Suppressor macrophage treated with lipopolysaccharide for 1 hour (primary cell): Measurements from ENCODE around the gene RPS16.
A peak's percentile ranks its signal among the peaks of the same experiment; 100 is the strongest.

Source experiments
- DNase-seq, 3 donors: peaks; one replicate each; pipeline ENCODE4 v3.0.0-alpha.2; 2020 to 2022

RPS16 gene

GRCh38 chr19:39406656-39407409 lies 28.9 kb downstream of the RPS16 start, which contains the start of gene ZFP36:
Gene ZFP36 (plus strand): TSS chr19:39406847. CDS start chr19:39406905, 58 bp downstream.
- peak; percentile 92 to 97 (median 96) for DNase-seq

DNA sequence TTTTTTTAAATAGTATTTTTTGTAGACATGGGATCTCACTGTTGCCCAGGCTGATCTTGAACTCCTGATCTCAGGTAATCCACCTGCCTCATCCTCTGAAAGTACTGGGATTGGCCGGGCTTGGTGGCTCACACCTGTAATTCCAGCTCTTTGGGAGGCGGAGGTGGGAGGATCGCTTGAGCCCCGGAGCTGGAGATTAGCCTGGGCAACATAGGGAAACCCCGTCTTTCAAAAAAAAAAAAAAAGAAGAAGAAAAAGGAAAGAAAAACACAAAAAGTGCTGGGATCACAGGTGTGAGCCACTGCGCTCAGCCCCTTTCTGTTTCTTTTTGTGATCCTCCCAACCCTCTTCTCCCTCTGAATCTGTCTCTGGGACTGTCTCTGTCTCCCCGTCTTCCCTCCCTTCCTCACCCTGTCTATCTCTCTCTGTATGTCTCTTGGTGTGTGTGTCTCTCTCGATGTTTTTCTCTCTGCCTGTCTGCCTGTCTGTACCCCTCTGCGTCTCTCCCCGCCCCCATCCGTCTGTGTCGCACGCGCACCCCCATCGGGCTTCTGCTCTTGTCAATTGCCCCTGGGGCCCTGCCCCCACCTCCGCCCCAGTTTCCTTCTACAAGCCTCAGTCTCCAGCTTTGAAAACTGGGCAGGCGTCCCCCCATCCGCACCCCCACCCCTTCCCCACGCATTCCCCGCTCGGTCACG lies 29.6 kb downstream of the RPS16 start:
- no peak for DNase-seq

DNA sequence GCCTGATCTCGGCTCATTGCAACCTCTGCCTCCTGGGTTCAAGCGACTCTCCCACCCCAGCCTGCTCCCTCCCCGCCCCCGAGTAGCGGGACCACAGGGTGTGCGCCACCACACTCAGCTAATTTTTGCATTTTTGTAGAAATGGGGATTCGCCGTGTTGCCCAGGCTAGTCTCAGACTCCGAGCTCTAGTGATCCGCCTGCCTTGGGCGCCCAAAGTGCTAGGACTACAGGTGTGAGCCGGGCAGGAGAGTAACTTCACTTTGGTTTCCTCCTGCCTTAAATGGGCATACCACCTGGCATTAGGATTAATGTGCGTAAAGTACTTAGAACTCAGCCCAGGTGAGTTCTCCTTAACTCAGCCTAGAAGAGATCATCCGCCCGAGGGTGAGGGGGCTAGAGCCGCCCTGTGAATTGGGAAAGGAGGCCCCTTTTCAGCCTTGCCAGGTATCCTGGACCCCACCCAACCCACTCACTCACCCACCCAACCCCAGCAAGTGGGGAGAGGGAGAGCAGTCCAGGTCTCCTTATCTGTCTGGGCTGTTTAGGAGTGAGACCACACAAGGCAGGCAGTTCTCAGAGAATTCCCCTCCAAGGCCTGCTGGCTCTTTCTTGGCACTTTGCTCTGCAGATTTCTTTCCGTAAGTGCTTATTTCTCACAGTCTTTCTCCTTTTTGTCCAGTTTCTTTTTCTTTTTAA lies 30.3 kb downstream of the RPS16 start:
- peak in 1 of 3 donors; percentile 37 for DNase-seq

DNA sequence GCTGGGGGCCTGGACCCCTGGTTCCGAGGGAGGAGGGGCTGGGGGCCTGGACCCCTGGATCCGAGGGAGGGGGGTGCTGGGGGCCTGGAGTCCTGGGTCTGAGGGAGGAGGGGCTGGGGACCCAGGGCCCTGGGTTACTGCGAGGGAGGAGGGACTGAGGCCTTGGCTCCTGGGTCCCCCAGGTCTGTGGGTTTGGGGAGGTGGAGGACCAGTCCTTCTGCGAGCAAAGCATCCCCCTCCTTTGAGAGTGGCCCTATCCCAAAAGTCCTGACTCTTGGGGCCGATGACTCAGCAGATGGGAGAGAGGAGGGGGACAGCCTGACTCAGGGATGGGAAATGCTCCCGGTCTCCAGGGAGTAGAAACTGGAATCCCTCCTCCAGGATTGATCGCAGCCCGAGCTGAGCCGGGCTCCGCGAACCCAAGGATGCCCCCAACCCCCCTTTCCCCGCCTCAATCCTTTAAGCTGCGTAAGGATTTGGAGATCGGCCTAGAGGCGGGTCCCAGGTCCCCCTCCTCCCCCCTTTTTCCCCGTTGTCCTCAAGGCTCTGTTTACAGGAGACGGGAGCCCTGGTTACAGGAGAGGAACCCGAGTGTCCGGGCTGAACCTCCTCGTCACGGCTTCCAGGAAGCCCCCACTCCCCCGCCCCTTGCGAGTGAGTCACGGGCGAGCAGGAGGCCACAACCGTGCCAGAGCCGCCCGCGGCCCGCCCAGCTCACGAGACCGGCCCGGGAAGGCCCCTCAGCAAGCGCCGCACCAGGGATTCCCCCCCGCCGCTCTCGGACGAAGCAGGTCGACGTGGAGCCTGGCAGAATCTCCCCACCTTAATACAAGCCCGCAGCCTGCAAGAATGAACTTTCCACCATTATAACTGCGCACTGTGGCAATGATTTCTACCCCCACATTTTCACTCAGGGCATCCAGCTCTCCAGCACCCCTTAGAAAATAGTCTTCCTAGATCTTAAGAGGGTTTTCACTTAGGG lies 32.1 kb downstream of the RPS16 start:
- DNase-seq, result peak; percentile 98 to 99 (median 99)

- DNase-seq, result peak; percentile 98 to 99 (median 98)
Observed at GRCh38 chr19:39402346-39403300, 33.1 kb downstream of the RPS16 start.

DNA sequence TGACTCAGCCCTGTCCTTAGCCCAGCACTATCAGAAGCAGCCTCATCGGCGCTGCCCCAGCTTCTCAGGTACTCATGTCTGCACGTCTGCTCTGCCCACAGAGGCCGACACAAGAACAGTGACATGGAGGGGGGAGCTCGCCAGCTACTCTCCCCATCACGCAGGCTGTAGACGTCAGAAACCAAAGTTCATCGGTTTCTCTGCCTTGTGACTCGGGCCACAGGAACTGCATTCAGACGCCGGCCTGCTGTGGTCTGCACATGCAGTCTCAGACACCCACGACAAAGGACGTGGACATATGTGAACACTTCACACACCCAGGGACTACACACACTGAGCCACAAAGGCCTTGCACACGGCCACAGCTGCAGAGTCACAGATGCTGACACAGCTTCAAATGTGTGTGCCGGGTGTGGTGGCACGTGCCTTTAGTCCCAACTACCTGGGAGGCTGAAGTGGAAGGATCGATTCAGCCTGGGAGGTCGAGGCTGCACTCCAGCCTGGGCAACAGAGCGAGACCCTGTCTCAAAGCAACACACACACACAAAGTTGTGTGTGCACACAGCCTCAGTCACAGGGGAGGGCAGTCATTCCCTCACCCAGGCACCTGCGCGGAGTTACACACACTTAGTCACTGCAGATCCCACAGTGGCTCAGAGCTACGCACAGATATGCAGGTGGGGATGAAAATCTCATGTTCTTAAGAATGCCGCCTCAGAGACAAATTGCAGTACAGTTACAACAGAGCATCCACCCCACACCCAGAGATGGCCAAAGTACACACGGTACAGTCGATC lies 34.0 kb downstream of the RPS16 start:
- DNase-seq, result peak; percentile 55 to 77 (median 65)

DNA sequence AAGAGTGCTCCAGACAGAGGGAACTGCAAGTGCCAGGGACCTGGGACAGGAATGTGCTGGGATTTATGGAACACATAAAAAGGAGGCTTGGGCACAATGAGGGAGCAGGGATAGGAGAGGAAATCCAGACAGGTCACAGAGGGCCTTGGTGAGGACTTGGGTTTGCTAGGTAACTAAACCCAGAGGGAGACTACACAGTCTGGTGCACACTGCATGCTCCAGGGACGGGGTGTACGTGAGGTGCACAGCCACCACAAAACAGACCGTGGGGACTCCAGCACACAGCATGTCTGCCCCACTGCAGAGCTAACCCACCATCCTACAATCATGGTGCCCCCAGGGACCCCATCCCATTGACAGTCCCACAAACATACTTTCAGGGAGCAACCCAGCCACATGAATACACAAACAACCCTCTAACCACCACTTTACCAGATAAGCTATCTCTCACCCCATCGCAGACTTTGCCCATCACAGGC lies 34.6 kb downstream of the RPS16 start:
- no peak for DNase-seq

DNA sequence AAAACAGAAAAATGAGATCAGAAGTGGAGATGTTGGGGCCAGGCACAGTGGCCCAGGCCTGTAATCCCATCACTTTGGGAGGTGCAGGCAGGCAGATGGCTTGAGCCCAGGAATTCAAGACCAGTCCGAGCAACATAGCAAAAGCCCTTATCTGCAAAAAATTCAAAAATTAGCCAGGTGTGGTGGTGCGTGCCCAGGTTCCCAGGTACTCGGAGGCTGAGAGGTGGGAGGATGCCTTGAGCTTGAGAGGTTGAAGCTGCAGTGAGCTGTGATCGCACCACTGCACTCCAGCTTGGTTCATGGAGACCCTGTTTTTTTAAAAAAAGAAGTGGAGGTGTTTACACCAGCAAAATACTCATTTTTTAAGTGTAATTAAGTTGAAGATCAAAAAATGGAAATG lies 35.7 kb downstream of the RPS16 start:
- no peak for DNase-seq

DNA sequence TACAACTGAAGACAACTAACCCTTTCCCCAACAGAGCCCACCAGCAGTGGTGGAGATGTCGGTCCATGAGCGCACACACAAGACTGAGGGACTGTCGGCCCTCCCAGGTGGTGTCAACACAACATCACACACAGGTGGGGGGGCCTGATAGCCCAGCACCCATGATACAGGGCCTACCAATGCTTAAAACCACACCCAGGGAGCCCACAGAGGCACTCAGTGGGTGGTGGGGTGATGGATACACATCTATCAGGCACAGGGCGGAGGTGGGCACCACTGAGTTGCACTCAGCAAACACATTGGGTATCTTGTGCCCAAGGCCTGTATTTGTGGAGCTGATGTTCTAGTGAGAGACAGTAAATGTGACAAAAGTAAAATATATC lies 36.1 kb downstream of the RPS16 start:
- DNase-seq, result no peak

GRCh38 chr19:39398297-39398864 lies 37.4 kb downstream of the RPS16 start:
- peak; percentile 93 for DNase-seq

GRCh38 chr19:39397360-39398296 lies 38.1 kb downstream of the RPS16 start:
- peak; percentile 93 to 97 (median 95) for DNase-seq

DNA sequence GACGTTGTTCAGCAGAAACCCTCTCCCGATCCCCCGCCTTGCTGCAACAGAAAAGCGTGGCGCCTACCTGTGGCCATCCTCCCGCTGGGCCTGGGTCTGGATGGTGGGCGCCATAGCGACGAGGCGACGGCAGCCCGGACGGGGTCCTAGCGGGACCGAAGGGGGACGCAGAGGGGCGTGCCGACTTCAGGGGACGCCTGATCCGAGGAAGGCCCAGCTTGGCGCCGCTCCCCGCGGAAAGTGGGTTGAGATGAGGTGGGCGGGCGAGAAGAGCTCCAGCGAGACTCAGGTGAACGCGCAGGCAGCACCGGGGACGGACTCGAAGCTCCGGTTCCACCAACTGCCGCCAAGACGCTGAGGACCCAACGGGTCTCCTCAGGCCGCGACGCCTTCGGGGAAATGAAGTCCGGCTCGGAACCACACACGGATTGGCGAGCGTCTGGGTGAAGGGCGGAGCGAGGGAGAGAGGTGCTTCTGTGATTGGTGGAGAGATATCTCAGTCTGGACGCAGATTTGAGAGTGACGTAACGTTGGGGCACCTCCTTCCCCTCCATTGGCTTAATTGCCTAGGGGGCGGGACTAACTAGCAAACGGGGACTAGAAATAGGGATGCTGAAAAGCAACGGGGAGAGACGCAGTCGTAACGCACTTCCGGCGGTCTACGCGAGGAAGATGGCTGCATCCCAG lies 44.9 kb downstream of the RPS16 start, which contains the start of the genes MED29 and PAF1:
Gene MED29 (plus strand): TSS at position 628 of the 687 bp plus-strand sequence. CDS start 45 bp downstream, at position 673.
Gene PAF1 (minus strand): TSS at position 356 of the 687 bp plus-strand sequence. CDS start 242 bp downstream, at position 114.
- peak; percentile 97 to 100 (median 99) for DNase-seq

DNA sequence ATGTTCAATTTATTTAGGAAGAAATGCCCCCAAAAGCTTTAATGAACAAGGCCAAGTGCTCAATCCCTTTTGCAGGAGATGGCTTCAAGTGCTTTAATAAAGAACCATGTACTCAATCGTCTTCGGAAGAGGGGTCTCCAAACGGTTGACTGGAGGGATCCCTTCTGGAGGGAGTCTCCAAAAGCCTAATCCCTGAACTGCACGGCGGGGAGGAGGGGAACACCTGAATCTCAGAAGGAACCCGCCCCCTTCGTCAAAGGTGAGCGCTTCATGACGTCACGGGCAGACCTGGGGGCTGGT lies 45.3 kb downstream of the RPS16 start:
- no peak for DNase-seq

DNA sequence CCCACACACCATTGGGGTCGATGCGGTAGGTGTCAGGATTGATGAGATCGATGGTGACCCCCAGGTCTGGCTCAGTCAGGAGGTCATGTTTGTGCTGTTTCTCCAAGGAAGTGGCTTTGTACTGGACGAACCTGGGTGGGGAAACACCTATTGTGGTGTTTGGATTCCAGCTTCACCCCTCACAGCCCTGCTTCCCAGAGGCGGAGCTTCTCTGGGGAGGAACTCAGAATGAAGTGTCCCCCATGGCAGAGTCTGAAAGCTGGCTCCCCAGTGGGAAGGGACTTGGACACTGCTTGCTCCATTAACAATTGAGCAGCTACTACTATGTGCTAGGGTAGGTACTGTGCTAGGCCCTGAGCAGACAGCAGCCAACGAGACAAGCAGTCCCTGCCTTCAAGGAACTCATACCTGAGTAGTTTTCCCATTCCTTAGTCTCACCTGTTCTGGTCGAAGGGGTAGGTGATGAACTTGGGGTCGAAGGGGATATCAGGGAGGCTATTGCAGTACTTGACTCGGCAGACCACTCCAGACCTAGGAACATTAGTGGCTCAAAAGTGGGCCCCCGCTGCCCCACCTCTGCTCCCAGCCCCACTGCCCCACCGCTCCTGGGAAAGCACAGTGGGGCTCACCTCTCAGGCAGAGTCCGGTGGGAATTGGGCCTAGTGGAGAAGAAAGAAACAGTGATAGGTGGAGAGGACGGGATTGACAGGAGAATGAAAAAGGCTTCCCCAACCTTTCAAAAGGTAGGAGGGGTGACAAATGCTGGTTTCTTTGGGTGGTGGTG lies 45.9 kb downstream of the RPS16 start:
- DNase-seq, result no peak

DNA sequence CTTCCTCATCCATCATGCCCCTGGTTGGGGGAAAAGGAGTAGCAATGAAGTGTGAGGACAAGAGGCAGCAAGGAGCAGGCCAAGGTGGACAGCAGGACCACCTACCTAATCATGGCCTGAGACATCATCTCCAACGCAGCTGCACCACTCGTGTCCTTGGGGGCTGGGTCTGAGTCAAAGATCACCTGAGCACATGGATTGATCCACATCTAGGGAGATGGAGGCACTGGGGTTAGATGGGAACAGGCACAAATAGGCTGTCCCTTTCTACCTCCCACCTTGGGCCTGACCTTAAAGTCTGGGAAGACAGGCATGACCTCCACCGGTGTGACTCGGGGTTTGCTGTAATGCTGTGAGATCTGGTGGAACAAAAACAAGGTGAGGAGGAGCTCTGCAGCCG lies 47.1 kb downstream of the RPS16 start:
- DNase-seq, result no peak

DNA sequence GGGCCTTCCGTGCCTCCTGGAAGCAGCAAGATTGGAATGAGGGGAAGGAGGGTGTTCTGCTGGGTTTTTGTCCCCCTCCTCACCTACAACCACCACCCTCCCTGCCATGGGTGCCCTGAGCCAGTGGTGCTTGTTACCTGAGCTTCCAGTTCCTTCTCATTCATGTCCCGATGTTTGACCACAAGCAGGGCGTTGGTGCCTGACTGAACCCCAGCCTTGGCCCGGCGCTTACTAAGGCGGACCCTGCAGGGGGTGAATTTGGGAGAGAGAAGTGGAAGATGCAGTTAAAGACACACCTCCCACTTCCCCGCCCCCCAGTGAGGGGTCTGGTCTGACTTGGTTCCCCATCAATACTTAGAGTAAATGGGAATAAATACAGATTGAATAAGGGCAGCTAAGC lies 49.2 kb downstream of the RPS16 start:
- DNase-seq, result no peak
